Measurements from ENCODE around the gene LRP4.
A peak's percentile ranks its signal among the peaks of the same experiment; 100 is the strongest.

The LRP4 gene

GRCh38 chr11:46845740-46846509 lies 72.4 kb downstream of the LRP4 start, which contains the start of gene CKAP5:
CKAP5 (minus strand) TSS chr11:46846280; CDS start chr11:46821231, 25,049 bp downstream.
- DNase-seq (ENCODE audit: low spot score), result peak; percentile 97

GRCh38 chr11:46845440-46845739 lies 73.0 kb downstream of the LRP4 start:
- DNase-seq (ENCODE audit: low spot score), result no peak

GRCh38 chr11:46840116-46840515 lies 78.2 kb downstream of the LRP4 start:
- DNase-seq (ENCODE audit: low spot score), result no peak

- no peak for DNase-seq (ENCODE audit: low spot score)
These were observed 79.8 kb downstream of the LRP4 start for GRCh38 chr11:46838501-46838900.

- DNase-seq (ENCODE audit: low spot score), result no peak
These were observed 80.5 kb downstream of the LRP4 start for GRCh38 chr11:46837860-46838259.

GRCh38 chr11:46836870-46837269 lies 81.5 kb downstream of the LRP4 start:
- no peak for DNase-seq (ENCODE audit: low spot score)

GRCh38 chr11:46836431-46836830 lies 81.9 kb downstream of the LRP4 start:
- no peak for DNase-seq (ENCODE audit: low spot score)

- DNase-seq (ENCODE audit: low spot score), result no peak
These were observed 82.5 kb downstream of the LRP4 start for GRCh38 chr11:46835897-46836296.

GRCh38 chr11:46834821-46835220 lies 83.5 kb downstream of the LRP4 start:
- DNase-seq (ENCODE audit: low spot score), result no peak

- no peak for DNase-seq (ENCODE audit: low spot score)
These were observed 85.7 kb downstream of the LRP4 start for GRCh38 chr11:46832511-46833214.

- no peak for DNase-seq (ENCODE audit: low spot score)
These were observed 90.4 kb downstream of the LRP4 start for GRCh38 chr11:46827995-46828394.

GRCh38 chr11:46826310-46827044 lies 91.9 kb downstream of the LRP4 start:
- peak; percentile 69 for DNase-seq (ENCODE audit: low spot score)

GRCh38 chr11:46808799-46809431 lies 109.4 kb downstream of the LRP4 start:
- DNase-seq (ENCODE audit: low spot score), result no peak

Data from HuH-7 (cell line).